ENCODE measurements around the gene SCGB1D2. TPM values are rescaled to one million over a fixed set of nuclear protein-coding genes. Genes with fewer than 3 reads are reported as not detected.

SCGB1D2 gene, protein sequence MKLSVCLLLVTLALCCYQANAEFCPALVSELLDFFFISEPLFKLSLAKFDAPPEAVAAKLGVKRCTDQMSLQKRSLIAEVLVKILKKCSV
- not detected for total RNA-seq

DNA sequence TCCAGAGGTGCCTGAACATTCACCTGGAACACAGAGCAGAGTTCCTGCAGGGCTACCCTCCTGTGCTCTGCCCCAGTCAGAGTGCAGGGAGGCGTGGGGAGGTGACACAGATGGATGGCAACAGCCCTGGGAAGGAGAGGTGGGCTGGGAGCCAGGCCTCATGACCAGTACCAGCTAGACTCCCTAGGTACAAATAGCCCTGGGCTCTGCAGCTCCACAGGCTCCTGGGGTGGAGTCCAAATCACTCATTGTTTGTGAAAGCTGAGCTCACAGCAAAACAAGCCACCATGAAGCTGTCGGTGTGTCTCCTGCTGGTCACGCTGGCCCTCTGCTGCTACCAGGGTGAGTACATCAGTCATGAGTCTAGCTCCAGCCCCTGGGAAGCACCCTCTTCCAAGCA is at the start of gene SCGB1D2:
Gene SCGB1D2, plus strand, starts transcription at position 219 of the 400 bp plus-strand sequence. Its CDS starts 69 bp downstream, at position 288.

DNA sequence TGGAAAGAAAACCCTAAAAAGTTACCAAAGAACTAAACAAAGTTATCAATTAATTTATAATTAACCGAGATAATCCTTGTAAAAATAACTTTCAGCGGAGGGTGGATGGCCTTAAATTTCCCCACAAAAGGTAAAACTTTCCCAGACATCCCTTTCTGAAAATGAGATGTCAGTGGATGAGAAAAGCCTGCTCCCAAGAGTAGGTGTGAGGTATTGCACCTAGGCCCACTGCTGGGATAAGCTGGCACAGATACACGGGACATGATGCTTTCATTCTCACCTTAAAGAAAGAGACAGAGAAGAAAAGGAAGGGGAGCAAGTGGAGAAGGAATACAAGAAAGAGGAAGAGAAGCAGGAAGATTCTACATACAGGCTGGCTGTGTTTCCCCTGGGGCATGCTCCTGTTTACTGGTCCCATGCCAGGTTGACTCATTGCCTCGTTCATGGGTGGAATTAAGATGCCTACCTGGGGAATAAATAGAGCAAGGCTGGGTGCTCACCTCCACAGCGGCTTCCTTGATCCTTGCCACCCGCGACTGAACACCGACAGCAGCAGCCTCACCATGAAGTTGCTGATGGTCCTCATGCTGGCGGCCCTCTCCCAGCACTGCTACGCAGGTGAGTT is 27.7 kb downstream of the SCGB1D2 start, which contains the start of gene SCGB2A2:
Gene SCGB2A2, plus strand, starts transcription at position 505 of the 625 bp plus-strand sequence. Its CDS starts 59 bp downstream, at position 564.

Other genes starting within 250 kb of the SCGB1D2 start
- 20.1 TPM for gene INCENP, start 118.2 kb upstream of the SCGB1D2 start, total RNA-seq
- gene SCGB1D1, start 52.0 kb upstream of the SCGB1D2 start, total RNA-seq = not detected
- gene SCGB2A1, start 33.6 kb upstream of the SCGB1D2 start, total RNA-seq = not detected
- gene SCGB2A2, start 27.9 kb downstream of the SCGB1D2 start, total RNA-seq = not detected
- gene SCGB1D4, start 56.8 kb downstream of the SCGB1D2 start, total RNA-seq = not detected
- gene ASRGL1, start 95.2 kb downstream of the SCGB1D2 start, total RNA-seq = 37.1 TPM
- not detected for gene SCGB1A1, start 176.8 kb downstream of the SCGB1D2 start, total RNA-seq